Medulla oblongata (tissue), 1 donor: ENCODE data around the gene NDUFV1.
A peak's percentile ranks its signal among the peaks of the same experiment; 100 is the strongest.
"Not testable (repeated sequence)": the region's sequence is repeated elsewhere in the genome, so short reads cannot be mapped to it uniquely, and the experiment has no call there.

Experiments used
- DNase-seq: peaks from one replicate; pipeline ENCODE4 v3.0.0-alpha.2; 2015; ENCODE audit errors: extremely low spot score

Gene NDUFV1

GRCh38 chr11:67606492-67607295, at the start of gene NDUFV1:
TSS of gene NDUFV1 (plus strand) at chr11:67606936. CDS start at chr11:67607005, 69 bp downstream.
- DNase-seq, result peak; percentile 98

GRCh38 chr11:67558084-67558772, 48.5 kb upstream of the NDUFV1 start:
- no peak for DNase-seq

GRCh38 chr11:67561971-67562619, 44.6 kb upstream of the NDUFV1 start:
- DNase-seq, result no peak

- DNase-seq, result no peak
These were observed 43.6 kb upstream of the NDUFV1 start for GRCh38 chr11:67562963-67563704.

- DNase-seq, result not testable (repeated sequence)
These were observed 43.0 kb upstream of the NDUFV1 start for GRCh38 chr11:67563705-67564114.

- DNase-seq, result no peak
These were observed 42.5 kb upstream of the NDUFV1 start for GRCh38 chr11:67564230-67564629.

GRCh38 chr11:67571443-67571842, 35.3 kb upstream of the NDUFV1 start:
- no peak for DNase-seq

GRCh38 chr11:67572305-67572704, 34.4 kb upstream of the NDUFV1 start:
- no peak for DNase-seq

GRCh38 chr11:67572747-67573419, 33.9 kb upstream of the NDUFV1 start:
- DNase-seq, result peak; percentile 73

GRCh38 chr11:67574938-67575337, 31.8 kb upstream of the NDUFV1 start:
- DNase-seq, result no peak

GRCh38 chr11:67576735-67577475, 29.8 kb upstream of the NDUFV1 start:
- no peak for DNase-seq

GRCh38 chr11:67577951-67578350, 28.8 kb upstream of the NDUFV1 start:
- no peak for DNase-seq

GRCh38 chr11:67581469-67581868, 25.3 kb upstream of the NDUFV1 start:
- no peak for DNase-seq

- no peak for DNase-seq
These were observed 24.7 kb upstream of the NDUFV1 start for GRCh38 chr11:67582011-67582410.

GRCh38 chr11:67583247-67584204, 23.2 kb upstream of the NDUFV1 start, which contains the start of gene GSTP1:
TSS of gene GSTP1 (plus strand) at chr11:67583812. CDS start at chr11:67583844, 32 bp downstream.
- peak; percentile 89 for DNase-seq

GRCh38 chr11:67584205-67584880, 22.4 kb upstream of the NDUFV1 start:
- peak; percentile 62 for DNase-seq

- no peak for DNase-seq
These were observed 21.6 kb upstream of the NDUFV1 start for GRCh38 chr11:67584881-67585873.
